HG03025 (cell line): ENCODE results near the gene RPL38.
A peak's percentile ranks its signal among the peaks of the same experiment; 100 is the strongest.

Experiments
- ATAC-seq: cut with Tn5 transposase; IDR thresholded peaks from one replicate; pipeline ENCODE4 v1.9.1; 2021; ENCODE audit warnings: mild to moderate bottlenecking, moderate library complexity; ENCODE audit not compliant: unreplicated experiment, low FRiP score

RPL38 gene

GRCh38 chr17:74203439-74204240, at the start of gene RPL38:
TSS of gene RPL38 (plus strand) at chr17:74203678. CDS start at chr17:74203956, 278 bp downstream.
- peak; percentile 70 for ATAC-seq

GRCh38 chr17:74153821-74154430, 49.6 kb upstream of the RPL38 start:
- ATAC-seq, result no peak

- ATAC-seq, result no peak
Observed at GRCh38 chr17:74156878-74157277, 46.6 kb upstream of the RPL38 start.

GRCh38 chr17:74157366-74157765, 46.1 kb upstream of the RPL38 start:
- ATAC-seq, result no peak

GRCh38 chr17:74158761-74159160, 44.7 kb upstream of the RPL38 start:
- no peak for ATAC-seq

GRCh38 chr17:74159226-74159840, 44.1 kb upstream of the RPL38 start:
- no peak for ATAC-seq

- ATAC-seq, result no peak
Observed at GRCh38 chr17:74160656-74161502, 42.6 kb upstream of the RPL38 start.

GRCh38 chr17:74161503-74161875, 42.0 kb upstream of the RPL38 start:
- ATAC-seq, result no peak

GRCh38 chr17:74163271-74163821, 40.1 kb upstream of the RPL38 start:
- ATAC-seq, result no peak

- no peak for ATAC-seq
Observed at GRCh38 chr17:74163836-74164235, 39.6 kb upstream of the RPL38 start.

- no peak for ATAC-seq
Observed at GRCh38 chr17:74164446-74165045, 38.9 kb upstream of the RPL38 start.

GRCh38 chr17:74165797-74166365, 37.6 kb upstream of the RPL38 start:
- ATAC-seq, result no peak

GRCh38 chr17:74170924-74171323, 32.6 kb upstream of the RPL38 start:
- no peak for ATAC-seq

- no peak for ATAC-seq
Observed at GRCh38 chr17:74172700-74173099, 30.8 kb upstream of the RPL38 start.

GRCh38 chr17:74176546-74177001, 26.9 kb upstream of the RPL38 start:
- ATAC-seq, result no peak

GRCh38 chr17:74177018-74177450, 26.4 kb upstream of the RPL38 start:
- no peak for ATAC-seq

GRCh38 chr17:74179576-74179975, 23.9 kb upstream of the RPL38 start:
- ATAC-seq, result no peak

GRCh38 chr17:74180336-74180735, 23.1 kb upstream of the RPL38 start:
- ATAC-seq, result no peak

GRCh38 chr17:74181341-74181740, 22.1 kb upstream of the RPL38 start:
- no peak for ATAC-seq
